HG03558 (cell line): Measurements from ENCODE around the gene ING4.

Source experiments
- ATAC-seq: cut with Tn5 transposase; IDR thresholded peaks from one replicate; pipeline ENCODE4 v1.9.1; 2021; ENCODE audit warnings: moderate number of reproducible peaks; ENCODE audit not compliant: unreplicated experiment; ENCODE audit errors: extremely low read depth

ING4 gene

DNA sequence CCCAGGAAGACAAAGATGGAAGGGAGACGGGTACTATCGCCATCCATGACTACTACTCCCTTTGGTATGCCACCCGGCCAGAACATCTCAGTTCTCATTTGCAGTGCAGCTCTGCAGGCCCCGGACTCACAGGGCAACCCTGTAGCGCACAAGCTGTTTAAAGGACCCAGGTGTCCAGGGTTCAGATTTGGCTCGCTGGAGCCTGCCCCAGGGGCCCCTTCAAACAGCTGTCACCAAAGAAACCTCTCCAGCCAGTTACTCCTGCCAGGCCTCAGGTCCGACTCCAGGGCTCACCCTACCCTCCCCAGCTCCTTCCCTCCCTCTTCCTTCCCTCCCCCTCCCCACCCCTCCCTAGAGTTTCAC lies 50.3 kb downstream of the ING4 start:
- ATAC-seq = no peak

DNA sequence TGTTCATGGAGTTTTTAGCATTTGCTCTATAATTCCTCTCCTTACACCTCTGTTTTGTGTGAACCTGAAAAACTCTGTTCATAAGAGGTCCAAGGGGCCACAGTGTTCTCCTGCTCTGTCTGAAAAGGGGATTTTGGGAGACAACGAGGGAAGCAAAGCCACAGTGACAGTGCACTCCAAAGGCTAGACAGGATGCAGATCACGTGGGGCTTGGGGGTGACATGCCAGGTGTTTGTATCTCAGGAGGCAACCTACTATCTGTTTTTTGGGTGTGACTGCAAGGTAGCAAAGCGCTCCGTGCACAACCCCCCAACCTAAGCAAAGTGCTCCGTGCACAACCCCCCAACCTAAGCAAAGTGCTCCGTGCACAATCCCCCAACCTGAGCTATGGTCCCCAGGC lies 50.7 kb downstream of the ING4 start:
- ATAC-seq = no peak

DNA sequence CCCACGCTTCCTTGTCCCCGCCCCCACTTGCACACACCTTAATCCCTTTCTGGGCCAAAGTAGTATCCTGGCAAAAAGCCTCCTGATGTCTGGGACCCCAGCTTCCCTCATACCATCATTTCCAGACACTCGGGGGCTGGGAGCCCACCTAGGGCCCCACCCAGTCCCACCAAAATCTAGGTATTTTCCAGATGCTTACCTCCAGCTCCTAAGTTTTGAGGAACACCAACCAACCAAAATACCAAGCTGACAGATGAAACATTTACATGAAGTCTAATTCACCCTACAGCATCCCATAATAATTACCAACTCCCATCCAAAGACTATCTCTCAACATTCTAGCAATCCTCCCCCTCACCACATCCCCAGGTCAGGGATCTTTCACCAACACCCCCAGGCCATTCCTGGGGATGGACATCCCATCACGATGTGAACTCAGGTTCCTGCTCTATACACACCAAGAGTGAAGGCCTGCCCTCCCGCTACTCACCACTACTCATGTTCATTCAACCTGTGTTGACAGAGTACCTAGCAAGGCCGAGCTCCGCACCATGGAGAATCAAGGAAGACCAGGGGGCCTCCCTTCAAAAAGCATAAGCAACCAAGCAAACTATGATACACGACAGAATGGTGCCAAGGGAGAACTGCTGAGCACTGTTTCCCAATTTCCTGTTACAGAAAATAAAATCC lies 54.2 kb downstream of the ING4 start:
- no peak for ATAC-seq

DNA sequence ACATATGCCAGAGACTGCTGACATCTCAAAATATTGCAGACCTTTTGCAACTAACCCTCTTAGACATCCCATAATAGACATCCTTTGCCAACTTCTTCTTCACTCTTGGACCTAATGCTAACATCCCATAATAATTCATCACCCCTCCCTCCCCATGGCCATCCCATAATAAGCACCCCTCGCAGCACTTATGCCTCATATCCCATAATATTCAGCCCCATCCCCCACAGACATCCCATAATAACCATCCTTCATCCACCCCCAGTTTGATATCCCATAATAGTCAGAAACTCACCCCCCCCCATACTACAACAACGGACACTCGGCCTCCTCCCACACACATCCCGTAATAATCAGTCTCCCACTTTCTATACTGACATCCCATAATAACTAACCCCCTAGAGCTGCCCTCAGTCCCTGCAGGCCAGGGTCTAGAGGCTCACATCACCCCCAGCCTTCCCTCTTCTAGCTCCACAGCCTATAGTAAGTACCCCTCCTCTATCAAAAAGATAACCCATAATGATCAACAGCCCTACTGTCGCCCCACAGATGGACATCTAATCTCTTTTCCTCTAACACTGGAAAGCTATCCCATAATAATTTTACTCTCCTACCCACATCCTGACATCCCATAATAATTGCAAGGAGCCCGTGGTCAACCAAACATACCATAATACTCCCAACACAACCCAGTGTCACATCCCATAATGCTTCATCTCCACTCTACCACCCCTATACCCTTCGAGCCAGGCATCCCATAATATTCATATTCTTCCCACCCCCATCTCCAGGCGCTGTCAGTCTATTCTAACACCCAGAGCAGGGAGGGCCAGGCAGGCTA lies 54.9 kb downstream of the ING4 start:
- no peak for ATAC-seq

DNA sequence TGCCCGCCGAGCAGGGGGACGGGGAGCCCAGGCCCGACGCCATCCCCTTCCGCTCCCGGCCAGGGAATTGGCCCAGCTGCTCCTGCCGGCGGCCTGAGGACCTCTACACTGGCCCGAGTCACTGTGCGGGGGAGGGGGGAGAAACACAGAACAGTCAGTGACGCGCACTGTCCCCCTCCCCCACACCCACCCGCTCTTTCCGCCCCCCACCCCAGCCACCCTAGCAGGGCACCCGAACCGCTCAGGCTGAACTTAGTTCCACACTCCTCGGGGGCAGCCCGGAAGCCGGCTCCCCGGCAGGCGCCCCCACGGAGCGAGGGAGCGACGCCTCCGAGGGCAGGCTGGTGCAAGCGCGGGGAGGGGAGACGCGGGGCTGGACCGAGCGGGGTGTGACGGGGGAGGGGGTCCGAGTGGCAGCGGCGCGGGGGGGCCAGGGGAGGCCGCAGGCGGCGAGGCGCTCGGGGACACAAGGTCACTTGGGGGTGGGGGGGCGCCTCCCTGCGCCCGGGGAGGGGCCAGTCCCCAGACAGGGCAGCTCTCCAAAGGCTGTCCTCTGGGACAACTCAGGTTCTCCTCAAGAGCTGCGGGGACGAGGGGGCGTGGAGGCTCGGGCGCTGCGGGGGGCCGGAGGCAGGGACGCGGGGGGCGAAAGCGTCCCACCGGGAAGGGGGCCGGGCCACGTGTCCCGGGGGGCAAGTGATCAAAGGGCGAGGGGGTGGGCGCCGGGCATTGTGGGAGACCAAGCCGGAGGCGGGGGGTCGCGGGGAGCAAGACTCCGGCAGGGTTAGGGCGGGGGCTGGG lies 56.4 kb downstream of the ING4 start:
- ATAC-seq = no peak

DNA sequence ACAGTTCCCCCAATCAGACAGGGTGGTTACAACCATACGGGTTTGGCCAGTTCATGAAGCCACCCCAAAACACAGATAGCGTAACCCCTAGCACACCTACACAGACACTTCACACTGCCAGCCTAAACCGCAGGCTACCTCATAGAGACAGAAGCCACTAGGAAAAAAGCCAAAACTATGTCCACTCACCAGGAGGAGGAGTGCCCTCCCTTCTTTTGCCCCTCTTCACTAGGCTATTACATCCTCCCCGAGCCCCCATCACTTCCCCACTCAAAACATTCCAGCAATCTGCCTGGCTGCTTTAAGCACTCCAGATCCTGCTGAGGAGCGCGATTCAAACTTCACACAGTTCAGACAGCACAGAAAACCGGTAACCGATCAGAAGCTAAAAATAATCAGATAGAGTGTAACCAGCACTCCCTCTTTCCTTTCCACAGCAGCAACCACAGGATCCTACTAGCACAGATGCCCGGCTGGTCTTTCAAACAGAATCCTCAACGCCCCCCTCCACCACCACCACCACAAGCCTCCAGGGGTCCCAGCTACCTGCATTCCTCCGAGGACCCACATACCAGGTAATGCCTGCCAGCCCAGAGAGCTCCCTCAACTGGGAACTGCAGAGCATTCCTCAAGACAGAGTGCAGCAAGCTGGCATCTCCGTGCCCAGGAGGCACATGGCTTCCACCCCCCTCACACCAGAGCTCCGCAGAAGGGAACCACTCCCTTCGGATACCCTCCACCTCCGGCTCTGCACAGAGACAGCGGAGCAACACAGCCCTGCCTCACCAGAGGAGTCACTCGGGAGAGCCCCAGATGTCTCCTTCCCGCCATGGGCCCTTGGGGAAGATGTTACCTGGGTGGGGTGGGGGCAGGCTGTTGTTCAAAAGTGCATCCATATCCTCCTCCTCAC lies 57.2 kb downstream of the ING4 start:
- ATAC-seq = no peak

DNA sequence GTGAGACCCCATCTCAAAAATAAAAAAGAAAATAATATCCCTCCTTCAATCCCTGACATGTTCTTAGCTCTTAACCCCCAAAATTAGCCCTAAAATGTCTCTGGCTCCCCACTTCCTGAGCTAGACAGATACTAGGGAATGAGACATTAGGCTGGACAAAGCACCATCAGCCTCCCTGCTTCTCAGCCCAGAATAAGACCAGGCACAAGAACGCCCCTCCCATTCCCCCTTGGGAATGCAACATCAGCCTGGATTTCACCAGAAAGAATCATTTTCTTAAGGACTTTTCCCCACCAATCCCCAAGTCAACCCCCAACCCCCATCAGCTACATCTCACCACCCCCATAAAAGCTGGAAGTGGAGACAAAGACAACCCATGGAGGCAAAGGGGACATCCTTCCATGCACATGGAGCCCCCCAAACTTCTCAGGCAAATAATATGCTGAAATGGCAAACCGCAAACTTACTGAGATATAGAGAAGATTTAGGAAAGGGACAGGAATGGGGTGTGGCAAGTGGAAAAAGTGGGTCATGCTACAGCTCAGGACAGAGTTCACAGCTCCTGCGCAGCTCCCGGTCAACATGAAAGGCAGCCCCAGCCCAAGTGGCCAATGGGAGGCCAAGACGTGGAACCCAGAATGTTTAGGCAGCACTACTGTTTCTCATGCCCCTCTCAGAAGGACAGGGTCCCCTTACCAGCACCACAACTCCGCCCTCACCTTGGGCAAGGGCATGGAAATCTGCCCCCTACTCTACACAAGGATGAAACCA lies 58.5 kb downstream of the ING4 start:
- ATAC-seq = no peak

DNA sequence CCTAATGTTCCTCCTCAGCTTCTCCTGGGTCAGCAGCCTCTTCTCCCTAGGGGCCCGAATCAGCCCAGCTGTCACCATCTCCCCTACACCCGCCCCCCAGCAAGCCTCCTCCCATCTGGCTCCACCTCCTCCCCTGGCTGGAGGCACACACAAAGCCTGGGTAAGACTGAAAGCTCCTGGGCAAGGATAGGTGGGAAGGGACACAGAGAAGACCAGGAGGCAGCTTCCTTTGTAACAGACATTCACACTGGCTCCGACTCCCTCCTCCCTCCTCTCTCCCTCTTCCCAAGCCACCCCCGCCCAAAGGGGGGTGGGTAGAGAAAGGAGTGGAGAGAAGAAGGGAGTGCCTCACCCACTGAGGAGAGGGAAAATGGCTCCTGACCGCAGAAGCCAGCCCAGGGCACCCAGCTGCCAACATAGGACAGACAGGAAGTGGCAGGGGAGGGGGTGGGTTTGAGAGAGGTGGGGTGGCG lies 59.8 kb downstream of the ING4 start:
- no peak for ATAC-seq

DNA sequence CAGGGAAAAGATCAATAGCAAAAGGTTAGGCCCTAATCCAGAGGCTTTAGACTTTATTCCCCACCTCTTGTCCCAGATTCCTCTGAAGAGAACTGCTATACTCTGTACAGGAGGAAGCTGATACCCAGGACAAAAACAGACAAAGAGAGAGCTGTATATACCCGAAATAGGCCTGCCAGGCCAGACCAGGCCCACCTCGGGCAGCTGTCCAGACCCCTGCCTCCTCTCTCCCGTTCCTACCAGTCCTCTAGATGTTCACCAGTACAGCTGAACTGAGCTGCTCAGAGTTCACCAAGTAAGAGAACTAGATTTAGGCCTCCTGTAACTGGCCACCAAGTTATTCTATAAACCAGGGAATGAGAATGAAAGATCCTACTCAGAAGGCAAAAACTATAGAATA lies 60.4 kb downstream of the ING4 start:
- ATAC-seq = no peak
